CD4-positive, alpha-beta T cell (primary cell): ENCODE results near the gene ABL1. TPM values are rescaled to one million over a fixed set of nuclear protein-coding genes. Genes with fewer than 3 reads are reported as not detected.

Source experiments
- ATAC-seq: fragments of 200-7000 bp; cut with Tn5 transposase; one replicate; pipeline ENCODE4 v1.10.0; 2022; ENCODE audit warnings: mild to moderate bottlenecking; ENCODE audit not compliant: poor library complexity
- CTCF ChIA-PET: fragments of 350-600 bp; sonication (Branson Sonifier 250); formaldehyde crosslinking; loops from one replicate; lab custom pipeline; 2021; ENCODE audit warnings: antibody characterized with exemption, inconsistent platforms; lab: Charles Lee
- POLR2A ChIA-PET: fragments of 350-600 bp; sonication (Branson Sonifier 250); formaldehyde crosslinking; loops from one replicate; lab custom pipeline; 2021; ENCODE audit warnings: antibody characterized with exemption, inconsistent platforms; lab: Charles Lee
- DNase-seq, 14 experiments: peaks; one replicate each; pipeline ENCODE4 v3.0.0-alpha.2; 2013 to 2020; ENCODE audit warnings: mixed read lengths in 2 of 14
- H3K27ac ChIP-seq, 2 donors: one replicate each; pipeline versions ENCODE4 v1.5.1 to v1.7.0; 2013; ENCODE audit warnings: low read length in 2 of 2, low read depth in 1 of 2, mild to moderate bottlenecking in 1 of 2
- H3K27me3 ChIP-seq, 2 experiments: 1 replicate in 1 of 2; 2 replicates in 1 of 2; pipeline versions ENCODE4 v1.6.1 to v1.7.0; 2013; ENCODE audit warnings: low read length in 2 of 2, control low read depth in 1 of 2, mild to moderate bottlenecking in 1 of 2, moderate library complexity in 1 of 2; ENCODE audit not compliant: insufficient read depth in 2 of 2, control insufficient read depth in 1 of 2
- H3K36me3 ChIP-seq: one replicate; pipeline ENCODE4 v1.6.1; 2013; ENCODE audit warnings: low read length, control low read depth; ENCODE audit not compliant: insufficient read depth
- H3K4me1 ChIP-seq: one replicate; pipeline ENCODE4 v1.6.1; 2013; ENCODE audit warnings: low read length, control low read depth; ENCODE audit not compliant: insufficient read depth
- H3K4me3 ChIP-seq: one replicate; pipeline ENCODE4 v1.5.1; 2013; ENCODE audit warnings: mild to moderate bottlenecking, low read length, moderate library complexity
- H3K9me3 ChIP-seq, 2 experiments: 1 replicate in 1 of 2; 2 replicates in 1 of 2; pipeline versions ENCODE4 v1.6.1 to v1.7.0; 2013; ENCODE audit warnings: low read length in 2 of 2, mild to moderate bottlenecking in 2 of 2, control low read depth in 1 of 2, moderate library complexity in 1 of 2; ENCODE audit not compliant: control insufficient read depth in 1 of 2, insufficient read depth in 1 of 2
- H3K27ac Mint-ChIP-seq: one replicate; pipeline ENCODE4 v1.8.0; 2020; ENCODE audit warnings: mixed read lengths
- H3K27me3 Mint-ChIP-seq: one replicate; pipeline ENCODE4 v1.8.0; 2021; ENCODE audit warnings: mixed read lengths
- H3K36me3 Mint-ChIP-seq: one replicate; pipeline ENCODE4 v1.8.0; 2021; ENCODE audit warnings: low read depth, mixed read lengths
- H3K4me1 Mint-ChIP-seq: one replicate; pipeline ENCODE4 v1.8.0; 2021; ENCODE audit warnings: low read depth, mixed read lengths
- H3K4me3 Mint-ChIP-seq: one replicate; pipeline ENCODE4 v1.8.0; 2020; ENCODE audit warnings: mild to moderate bottlenecking, mixed read lengths
- H3K9me3 Mint-ChIP-seq: one replicate; pipeline ENCODE4 v1.8.0; 2020; ENCODE audit warnings: mixed read lengths
- intact Hi-C, 2 experiments: fragments of 100-400 bp; cut with DNase I in 1 of 2; cut with micrococcal nuclease in 1 of 2; formaldehyde crosslinking; loops; one replicate each; pipeline versions ENCODE4 v1.15.1 to v1.9.0; 2023 to 2025; cut with DNase I, micrococcal nuclease
- total RNA-seq, 174 experiments: library from RNA in 2 of 174; stranded (reverse) in 2 of 174; gene quantifications; one replicate each; pipeline ENCODE4 v1.2.3 and lab custom pipeline; 2021 to 2026
- TF ChIP-seq, protein P1 (sequence below): fragments of 200-600 bp; IDR thresholded peaks from one replicate; pipeline ENCODE4 v1.8.0; 2022; ENCODE audit warnings: antibody characterized with exemption, mild to moderate bottlenecking

The ABL1 gene
- total RNA-seq, 2 experiments from 2014 or later, result 29.8 to 33.7 TPM

DNA sequence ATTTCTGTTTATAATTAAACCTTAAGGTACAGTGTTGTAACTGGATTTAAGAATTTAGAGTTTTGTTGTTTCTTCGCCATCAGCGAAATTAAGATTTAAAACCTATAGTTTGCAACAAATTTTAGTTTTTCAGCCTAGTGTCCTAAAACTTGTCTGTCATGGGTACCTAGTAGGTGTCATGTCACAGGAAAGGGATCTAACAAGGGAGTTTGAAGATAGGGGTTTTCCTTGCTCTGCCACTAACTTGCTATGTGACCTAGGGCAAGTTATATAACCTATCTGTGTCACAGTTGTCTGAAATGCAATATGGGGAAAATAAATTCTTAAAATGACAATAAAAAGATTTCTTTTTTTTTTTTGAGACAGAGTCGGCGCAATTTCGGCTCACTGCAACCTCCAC is 9.2 kb upstream of the ABL1 start:
- POLR2A ChIA-PET, result no interaction called here
- intact Hi-C loops, result no loop called here
- ATAC-seq (no peak), DNase-seq (no peak)
- Histone ChIP-seq H3K27ac (no peak overlapping the region), H3K4me3 (no peak overlapping the region), H3K36me3 (no peaks in the 10 kb centered on the region), H3K9me3 (peaks cover 7 to 12% of the 10 kb centered on the region in 2 experiments), H3K4me1 (no peaks in the 10 kb centered on the region), H3K27me3 (no peaks in the 10 kb centered on the region)
- H3K4me1 Mint-ChIP-seq, result peaks cover 12% of the 10 kb centered on the region
- H3K36me3 Mint-ChIP-seq, result no peaks in the 10 kb centered on the region
- CTCF ChIA-PET, result no interaction called here
- TF ChIP-seq, protein P1, sequence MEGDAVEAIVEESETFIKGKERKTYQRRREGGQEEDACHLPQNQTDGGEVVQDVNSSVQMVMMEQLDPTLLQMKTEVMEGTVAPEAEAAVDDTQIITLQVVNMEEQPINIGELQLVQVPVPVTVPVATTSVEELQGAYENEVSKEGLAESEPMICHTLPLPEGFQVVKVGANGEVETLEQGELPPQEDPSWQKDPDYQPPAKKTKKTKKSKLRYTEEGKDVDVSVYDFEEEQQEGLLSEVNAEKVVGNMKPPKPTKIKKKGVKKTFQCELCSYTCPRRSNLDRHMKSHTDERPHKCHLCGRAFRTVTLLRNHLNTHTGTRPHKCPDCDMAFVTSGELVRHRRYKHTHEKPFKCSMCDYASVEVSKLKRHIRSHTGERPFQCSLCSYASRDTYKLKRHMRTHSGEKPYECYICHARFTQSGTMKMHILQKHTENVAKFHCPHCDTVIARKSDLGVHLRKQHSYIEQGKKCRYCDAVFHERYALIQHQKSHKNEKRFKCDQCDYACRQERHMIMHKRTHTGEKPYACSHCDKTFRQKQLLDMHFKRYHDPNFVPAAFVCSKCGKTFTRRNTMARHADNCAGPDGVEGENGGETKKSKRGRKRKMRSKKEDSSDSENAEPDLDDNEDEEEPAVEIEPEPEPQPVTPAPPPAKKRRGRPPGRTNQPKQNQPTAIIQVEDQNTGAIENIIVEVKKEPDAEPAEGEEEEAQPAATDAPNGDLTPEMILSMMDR, result no peak
- no peak overlapping the region for H3K4me3 Mint-ChIP-seq
- H3K9me3 Mint-ChIP-seq, result peaks cover 2% of the 10 kb centered on the region
- no peaks in the 10 kb centered on the region for H3K27me3 Mint-ChIP-seq
- no peak overlapping the region for H3K27ac Mint-ChIP-seq

DNA sequence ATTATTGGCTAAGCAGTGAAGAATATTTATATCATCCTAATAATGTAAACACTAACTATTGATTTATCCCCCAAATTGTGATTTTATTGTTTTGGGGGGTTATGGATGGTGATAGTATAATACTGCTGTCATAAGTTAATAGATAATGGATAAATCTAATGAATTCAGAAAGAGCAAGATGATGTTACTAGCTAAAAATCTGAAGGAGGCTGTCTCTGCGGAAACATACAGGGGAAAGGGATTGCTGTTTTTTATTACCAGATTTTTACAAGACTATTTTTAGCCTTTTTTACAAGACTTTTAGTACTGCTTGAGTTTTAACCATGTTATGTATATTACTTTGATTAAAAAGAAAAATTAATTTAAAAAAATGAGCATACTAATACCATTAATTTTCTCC is 5.3 kb upstream of the ABL1 start:
- ChIA-PET POLR2A (no interaction called here), CTCF (no interaction called here)
- TF ChIP-seq, protein P1, result no peak
- peaks cover 15% of the 10 kb centered on the region for H3K4me1 ChIP-seq
- Mint-ChIP-seq H3K27me3 (no peaks in the 10 kb centered on the region), H3K36me3 (no peaks in the 10 kb centered on the region), H3K4me3 (no peak overlapping the region), H3K4me1 (peaks cover 26% of the 10 kb centered on the region), H3K9me3 (peaks cover 2% of the 10 kb centered on the region), H3K27ac (no peak overlapping the region)
- peaks cover 7 to 12% of the 10 kb centered on the region in 2 experiments for H3K9me3 ChIP-seq
- H3K27me3 ChIP-seq, result no peaks in the 10 kb centered on the region
- no peaks in the 10 kb centered on the region for H3K36me3 ChIP-seq
- H3K27ac ChIP-seq, result no peak overlapping the region
- intact Hi-C loops, result no loop called here
- DNase-seq (no peak), ATAC-seq (no peak)
- H3K4me3 ChIP-seq, result no peak overlapping the region

DNA sequence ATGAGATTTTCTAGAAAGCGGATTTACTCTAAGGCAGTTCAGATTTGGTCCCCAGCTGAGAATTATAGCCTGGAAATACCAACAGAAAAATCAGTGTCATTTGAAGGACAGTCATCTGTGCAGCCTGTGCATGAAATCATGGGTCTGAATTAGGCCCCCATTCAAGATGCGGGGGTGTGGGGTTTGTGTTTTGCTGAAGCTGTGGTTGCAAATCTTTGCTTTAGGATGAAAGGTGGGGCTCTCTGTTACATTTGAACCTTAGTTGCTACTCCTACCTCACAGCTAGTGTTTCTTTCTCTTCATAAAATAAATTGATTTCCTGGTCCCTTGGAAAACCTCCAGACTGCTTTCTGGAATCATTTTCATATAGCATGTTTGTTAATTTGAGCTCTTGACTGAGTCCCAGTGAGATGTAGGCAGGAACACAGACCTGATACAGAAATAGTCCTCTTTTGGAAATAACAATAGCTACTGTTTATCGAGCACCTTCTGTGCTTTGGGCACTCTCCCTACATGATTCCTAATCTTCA is 4.8 kb upstream of the ABL1 start:
- ATAC-seq (no peak), DNase-seq (no peak)
- Histone ChIP-seq H3K27ac (no peak overlapping the region), H3K4me1 (peaks cover 17% of the 10 kb centered on the region), H3K36me3 (no peaks in the 10 kb centered on the region), H3K27me3 (no peaks in the 10 kb centered on the region), H3K9me3 (peaks cover 7 to 12% of the 10 kb centered on the region in 2 experiments), H3K4me3 (no peak overlapping the region)
- POLR2A ChIA-PET, result no interaction called here
- Mint-ChIP-seq H3K4me3 (no peak overlapping the region), H3K4me1 (peaks cover 23% of the 10 kb centered on the region), H3K9me3 (peaks cover 2% of the 10 kb centered on the region), H3K27me3 (no peaks in the 10 kb centered on the region), H3K27ac (no peak overlapping the region), H3K36me3 (no peaks in the 10 kb centered on the region)
- CTCF ChIA-PET, result no interaction called here
- intact Hi-C loops, result no loop called here
- TF ChIP-seq, protein P1, result no peak
